Hematopoietic multipotent progenitor cell treated with erythropoietin and hydrocortisone succinate and interleukin-3 and kit ligand, for 8 days (in vitro differentiated cells): ENCODE measurements around the gene YPEL3.
A peak's percentile ranks its signal among the peaks of the same experiment; 100 is the strongest.
"Not testable (repeated sequence)": the region's sequence is repeated elsewhere in the genome, so short reads cannot be mapped to it uniquely, and the experiment has no call there.

Experiments
- DNase-seq: peaks from one replicate; pipeline ENCODE4 v3.0.0-alpha.2; 2015

Gene YPEL3, protein sequence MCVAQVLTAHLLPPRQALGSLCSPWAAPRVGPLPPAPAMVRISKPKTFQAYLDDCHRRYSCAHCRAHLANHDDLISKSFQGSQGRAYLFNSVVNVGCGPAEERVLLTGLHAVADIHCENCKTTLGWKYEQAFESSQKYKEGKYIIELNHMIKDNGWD

DNA sequence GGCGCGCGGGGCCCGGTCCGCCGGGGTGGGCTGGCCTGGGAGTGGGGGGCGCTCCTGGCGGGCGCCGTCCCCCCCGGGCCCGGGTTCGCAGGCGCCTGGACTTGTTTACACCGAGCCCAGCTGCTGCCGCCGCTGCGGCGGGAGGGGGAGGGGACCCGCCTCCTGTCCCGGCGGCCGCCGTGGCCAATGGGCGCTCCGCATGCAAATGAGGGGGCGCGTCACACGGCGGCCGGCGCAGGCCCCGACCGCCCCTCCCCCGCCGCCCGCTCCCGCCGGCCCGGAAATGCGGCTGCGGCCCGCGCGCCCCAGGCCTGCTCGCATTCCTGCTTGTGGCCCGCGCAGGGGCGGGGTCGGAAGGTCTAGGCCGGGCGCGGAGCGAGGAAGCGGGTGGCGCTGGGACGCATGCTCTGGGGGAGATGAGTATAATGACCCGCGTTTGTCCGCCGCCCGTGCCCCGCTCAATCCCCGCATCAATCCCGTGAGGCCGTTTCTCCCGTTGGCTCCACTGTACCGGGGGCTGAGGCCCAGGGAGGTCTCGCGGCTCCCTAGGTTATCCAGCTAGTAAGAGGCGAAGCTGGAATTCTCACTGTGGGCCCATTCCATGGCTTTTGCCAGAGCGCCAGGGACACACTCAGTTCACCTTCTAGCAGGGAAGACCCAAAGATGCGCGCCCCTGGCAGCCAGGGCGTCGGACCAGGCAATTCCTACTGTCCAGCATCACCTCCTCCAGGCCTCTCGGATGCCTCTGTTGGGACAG lies at the start of gene YPEL3:
Gene YPEL3, minus strand, starts transcription at position 109 of the 757 bp plus-strand sequence. CDS start 731 bp downstream, outside the sequence.
- DNase-seq = peak; percentile 84

DNA sequence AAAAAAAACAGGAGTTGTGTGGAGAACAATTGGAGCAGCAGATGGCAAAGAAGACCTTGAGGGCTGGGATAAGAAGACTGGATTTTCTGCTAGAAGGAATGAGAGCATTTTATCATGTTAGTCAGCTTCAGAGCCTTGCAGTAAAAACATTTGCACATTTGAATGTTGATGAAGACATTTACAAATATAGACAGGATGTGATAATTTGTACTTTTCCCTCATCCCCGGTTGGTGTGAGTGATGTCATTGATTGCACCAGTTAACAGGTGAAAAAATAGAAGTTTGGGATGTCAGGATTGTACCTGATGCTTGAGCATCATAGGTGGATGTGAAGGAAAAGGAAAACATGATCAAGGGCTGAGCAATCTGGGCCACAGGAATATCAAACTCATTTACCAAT lies 49.6 kb upstream of the YPEL3 start:
- DNase-seq = no peak

DNA sequence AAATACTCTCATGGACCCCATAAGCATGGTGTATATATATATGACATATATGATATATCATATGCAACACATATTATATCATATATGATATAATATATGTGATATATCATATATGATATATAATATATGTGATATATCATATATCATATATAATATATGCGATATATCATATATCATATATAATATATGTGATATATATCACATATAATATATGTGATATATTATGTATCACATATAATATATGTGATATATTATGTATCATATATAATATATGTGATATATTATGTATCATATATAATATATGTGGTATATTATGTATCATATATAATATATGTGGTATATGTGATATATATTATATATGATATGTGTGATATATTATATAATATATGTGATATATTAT lies 48.9 kb upstream of the YPEL3 start:
- DNase-seq = no peak

DNA sequence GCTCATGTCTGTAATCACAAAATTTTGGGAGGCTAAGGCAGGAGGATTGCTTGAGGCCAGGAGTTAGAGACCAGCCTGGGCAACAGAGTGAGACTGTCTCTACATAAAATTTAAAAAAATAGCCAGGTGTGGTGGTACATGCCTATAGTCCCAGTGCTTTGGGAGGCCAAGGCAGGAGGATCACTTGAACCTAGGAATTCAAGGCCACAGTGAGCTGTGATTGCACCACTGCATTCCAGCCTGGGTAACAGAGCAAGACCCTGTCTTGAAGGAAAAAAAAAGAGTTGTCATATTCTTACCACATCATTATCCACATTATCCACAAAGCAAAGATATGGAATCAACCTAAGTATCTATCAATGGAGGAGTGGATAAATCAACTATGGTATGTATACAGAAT lies 48.0 kb upstream of the YPEL3 start:
- DNase-seq = no peak

DNA sequence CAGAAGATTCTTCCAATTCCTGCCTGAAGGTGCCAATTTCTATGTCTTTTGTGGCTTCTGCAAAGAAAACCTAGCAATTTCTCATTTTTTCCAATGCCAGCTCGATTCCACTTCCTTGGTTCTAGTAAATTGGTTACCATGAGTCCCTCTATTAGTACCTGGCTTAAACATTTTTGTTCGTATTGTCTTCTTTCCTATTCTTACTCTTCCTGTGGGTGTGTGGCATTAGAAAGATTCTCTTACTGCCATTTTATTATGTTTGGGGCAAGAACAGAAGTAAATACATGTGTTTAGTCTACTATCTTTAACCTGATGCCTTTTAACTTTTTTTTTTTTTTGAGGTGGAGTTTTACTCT lies 47.3 kb upstream of the YPEL3 start:
- no peak for DNase-seq

DNA sequence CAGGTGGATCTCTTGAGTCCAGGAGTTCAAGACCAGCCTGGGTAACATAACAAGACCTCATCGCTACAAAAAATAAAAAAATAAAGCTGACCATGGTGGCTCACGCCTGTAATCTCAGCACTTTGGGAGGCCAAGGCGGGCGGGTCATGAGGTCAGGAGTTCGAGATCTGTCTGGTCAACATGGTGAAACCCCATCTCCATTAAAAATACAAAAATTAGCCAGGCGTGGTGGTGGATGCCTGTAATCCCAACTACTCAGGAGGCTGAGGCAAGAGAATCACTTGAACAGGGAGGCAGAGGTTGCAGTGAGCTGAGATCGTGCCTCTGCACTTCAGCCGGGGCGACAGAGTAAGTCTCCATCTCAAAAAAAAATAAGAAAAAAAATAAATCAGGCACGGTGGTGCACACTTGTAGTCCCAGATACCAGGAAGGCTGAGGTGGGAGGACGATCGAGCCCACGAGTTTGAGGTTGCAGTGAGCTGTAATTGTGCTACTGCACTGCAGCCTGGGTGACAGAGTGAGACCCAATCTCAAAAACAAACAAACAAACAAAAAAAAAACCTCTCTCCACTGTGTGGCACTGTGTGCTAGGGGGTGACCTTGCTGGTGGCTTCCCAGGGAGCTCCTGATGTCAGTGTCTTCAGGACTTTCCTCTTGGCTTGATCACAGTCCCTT lies 46.8 kb upstream of the YPEL3 start:
- DNase-seq = peak; percentile 38

DNA sequence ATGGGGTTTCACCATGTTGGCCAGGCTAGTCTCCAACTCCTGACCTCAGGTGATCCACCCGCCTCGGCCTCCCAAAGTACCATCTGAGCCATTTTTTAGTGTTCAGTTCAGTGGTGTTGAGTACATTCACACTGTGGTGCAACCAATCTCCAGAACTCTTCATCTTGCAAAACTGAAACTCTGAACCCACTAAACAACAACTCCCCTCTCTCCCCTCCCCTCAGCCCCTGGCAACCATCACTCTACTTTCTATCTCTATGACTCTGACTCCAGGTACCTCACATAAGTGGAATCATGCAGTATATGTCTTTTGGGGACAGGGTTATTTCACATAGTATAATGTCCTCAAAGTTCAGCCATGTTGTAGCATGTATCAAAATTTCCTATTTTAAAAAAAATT lies 45.7 kb upstream of the YPEL3 start:
- DNase-seq = no peak

DNA sequence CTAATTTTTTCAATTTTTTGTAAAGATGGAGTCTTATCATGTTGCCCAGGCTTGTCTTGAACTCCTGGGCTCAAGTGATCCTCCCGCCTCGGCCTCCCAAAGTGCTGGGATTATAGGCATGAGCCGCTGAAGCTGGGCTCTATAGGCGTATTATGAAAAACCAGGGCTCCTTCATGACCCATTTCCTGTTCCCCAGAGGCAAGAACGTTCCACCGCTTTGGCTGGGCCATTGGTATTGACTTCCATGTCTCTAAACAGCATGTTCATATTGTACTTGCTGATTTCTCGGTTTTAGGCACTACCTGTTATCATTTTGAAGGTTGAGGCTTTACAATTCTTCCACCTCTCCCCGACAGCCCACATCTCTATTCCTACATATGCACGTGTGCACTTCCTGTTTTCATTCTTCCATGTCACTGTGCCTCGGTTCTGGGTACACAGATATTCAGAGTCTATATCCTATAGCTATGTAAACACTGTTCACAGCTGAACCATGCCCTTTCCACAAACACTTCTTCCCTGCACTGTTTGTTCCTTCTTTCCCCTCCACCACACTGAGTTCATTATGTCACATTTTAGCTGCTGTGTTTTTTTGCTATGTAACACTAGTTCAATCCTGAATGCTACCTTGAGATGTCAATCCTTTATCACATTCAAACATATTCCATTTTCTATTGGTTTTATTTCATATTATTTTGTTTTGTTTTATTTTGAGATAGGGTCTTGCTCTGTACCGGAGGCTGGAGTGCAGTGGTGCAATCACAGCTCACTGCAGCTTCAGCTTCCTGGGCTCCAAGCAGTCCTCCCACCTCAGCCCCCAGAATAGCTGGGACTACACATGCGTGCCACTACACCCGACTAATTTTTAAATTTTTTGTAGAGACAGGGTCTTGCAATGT lies 43.8 kb upstream of the YPEL3 start:
- no peak for DNase-seq

DNA sequence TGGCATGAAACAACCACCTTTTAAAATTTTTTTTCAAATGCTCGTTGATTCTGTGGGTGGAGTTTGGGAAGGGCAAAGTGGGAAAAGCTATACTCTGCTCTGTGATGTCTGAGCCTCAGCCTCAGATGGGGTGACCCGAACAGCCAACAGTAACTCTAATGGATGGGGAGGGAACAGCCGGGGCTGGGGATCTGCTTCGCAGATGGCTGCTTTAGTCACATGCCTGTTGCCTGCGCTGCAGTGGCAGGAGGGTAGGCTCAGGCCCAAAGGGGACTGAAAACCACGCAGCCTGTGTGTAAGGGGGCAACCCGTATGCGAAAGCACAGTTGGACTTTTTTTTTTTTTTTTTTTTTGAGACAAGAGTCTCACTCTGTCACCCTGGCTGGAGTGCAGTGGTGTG lies 41.9 kb upstream of the YPEL3 start:
- DNase-seq = no peak

DNA sequence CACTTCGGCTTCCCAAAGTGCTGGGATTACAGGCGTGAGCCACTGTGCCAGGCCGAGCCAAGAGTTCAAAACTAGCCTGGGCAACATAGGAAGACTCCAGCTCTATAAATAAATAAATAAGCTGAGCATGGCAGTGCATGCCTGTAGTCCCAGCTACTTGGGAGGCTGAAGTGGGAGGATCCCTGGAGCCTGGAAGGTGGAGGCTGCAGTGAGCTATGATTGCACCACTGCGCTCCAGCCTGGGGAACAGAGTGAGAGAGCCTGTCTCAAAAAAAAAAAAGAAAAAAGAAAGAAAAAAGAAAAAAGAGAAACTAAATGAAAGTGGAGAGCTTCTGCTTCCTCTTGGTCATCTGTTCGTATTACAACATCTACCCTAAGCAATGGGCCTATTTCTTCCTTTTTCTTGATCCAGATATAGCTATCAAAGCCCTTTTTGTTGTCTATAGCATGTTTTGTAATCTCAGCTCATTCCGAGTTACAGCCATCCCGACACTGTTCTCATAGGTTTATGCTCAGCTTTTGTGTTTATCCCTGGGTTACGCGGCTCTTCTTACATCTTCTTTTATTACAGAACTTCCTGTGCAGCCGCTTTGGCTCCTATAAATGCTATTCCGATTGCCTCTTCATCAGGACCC lies 41.1 kb upstream of the YPEL3 start:
- DNase-seq = no peak

DNA sequence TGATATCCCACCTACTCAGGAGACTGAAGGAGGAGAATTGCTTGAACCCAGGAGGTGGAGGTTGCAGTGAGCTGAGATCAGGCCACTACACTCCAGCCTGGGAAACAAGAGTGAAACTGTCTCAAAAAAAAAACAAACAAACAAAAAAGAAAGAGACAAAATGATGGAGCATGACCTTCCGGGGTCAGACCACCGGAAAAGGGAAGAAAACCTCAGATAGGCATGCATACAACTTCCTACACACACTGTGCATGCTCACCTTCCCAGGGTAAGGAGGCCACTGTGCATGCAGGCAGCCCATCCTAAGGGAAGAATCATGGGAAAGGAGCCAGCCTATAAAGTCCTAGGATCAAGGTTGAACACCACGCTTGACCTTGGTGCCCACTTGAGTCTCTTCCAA lies 36.6 kb upstream of the YPEL3 start:
- no peak for DNase-seq

DNA sequence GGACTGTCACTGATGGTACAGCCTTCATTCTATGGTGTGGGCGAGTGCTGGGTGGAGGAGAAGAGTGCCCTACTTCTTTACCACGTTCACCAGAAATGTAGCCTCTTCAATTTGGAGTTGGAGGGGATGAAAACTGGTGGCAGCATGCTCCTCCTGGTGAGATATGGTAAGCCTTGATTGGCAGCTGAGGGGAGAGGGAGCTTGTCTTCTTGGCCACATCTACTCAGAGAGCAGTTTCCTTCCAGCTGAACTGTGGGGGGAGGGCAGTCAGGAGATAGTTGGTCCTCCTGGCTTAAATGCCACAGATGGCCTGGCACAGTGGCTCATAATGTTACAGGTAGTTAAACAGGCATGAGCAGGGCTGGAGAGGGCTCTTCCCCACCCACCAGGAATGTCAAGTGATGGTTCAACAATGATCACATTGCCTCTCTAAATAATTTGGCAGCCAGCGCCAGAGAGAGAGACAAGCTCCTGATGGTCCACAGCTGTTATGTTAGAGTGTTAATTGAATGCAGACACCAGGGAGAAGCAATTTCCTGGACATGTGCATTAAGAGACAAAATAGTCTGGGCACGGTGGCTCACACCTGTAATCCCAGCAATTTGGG lies 36.0 kb upstream of the YPEL3 start:
- no peak for DNase-seq

DNA sequence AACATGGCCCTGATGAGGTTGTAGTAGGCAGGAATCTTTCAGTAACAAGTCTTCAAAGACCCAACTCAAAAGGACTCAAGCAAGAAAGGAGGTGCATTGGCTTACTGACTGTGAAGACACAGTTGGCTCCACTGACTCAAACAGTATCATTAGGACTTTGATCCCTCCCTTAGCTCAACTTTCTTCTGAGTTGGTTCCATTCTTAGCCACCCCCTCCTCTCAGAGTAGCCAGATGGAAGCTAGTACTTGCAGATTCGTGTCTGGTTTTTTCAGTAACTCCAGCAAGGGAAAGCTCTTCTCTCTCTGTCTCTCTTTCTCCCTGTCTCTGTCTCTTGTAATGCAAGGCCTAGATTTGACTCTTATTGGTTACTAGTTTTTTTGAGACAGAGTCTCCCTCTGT lies 32.0 kb upstream of the YPEL3 start:
- DNase-seq = no peak

DNA sequence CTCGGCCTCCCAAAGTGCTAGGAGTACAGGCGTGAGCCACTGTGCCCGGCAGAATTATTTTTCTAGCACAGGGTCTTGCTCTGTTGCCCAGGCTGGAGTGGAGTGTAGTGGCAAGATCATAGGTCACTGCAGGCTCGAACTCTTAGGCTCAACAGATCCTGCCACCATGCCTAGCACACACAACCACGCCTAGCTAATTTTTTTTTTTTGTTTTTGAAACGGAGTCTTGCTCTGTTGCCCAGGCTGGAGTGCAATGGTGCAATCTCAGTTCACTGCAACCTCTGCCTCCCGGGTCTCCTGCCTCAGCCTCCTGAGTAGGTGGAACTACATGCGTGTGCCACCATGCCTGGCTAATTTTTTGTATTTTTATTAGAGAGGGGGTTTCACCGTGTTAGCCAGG lies 29.7 kb upstream of the YPEL3 start:
- DNase-seq = not testable (repeated sequence)

DNA sequence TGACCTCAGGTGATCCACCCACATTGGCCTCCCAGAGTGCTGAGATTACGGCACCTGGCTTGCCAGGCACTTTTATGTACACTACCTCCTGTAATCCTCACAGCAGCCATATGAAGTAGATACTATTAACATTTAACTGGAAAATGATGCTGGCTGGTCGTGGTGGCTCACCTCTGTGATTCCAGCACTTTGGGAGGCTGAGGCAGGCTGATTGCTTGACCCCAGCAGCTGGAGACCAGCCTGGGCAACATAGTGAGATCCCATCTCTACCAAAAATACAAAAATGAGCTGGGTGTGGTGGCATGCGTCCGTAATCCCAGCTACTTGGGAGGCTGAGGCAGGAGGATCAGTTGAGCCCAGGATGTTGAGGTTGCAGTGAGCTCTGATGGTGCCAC lies 29.0 kb upstream of the YPEL3 start:
- DNase-seq = no peak

DNA sequence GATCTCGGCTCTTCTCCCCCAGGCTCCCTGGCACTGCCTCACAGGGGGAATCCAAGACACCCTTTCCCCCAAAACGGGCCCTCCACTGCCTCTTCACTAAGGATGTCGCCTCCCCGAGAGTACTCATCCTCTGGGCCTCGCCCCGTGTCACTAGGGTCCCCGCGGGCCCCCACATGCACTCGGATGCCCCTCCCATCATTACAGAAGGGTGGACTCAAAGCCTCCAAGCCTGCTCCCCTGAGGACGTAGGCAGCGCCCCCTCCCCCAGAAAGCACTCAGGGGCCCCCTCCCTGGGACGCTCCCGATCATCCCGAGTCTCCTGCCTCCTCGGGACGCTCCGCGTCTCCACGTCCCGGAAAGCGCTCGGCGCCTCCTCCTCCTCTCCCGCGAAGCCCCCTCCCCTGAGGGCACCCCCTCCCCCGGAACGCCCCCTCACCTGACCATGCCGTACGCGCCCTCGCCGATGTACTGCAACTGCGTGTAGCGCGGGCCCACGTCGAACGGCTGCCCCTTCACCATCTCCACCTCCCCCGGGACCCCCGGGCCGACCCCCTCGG lies 26.7 kb upstream of the YPEL3 start:
- no peak for DNase-seq

DNA sequence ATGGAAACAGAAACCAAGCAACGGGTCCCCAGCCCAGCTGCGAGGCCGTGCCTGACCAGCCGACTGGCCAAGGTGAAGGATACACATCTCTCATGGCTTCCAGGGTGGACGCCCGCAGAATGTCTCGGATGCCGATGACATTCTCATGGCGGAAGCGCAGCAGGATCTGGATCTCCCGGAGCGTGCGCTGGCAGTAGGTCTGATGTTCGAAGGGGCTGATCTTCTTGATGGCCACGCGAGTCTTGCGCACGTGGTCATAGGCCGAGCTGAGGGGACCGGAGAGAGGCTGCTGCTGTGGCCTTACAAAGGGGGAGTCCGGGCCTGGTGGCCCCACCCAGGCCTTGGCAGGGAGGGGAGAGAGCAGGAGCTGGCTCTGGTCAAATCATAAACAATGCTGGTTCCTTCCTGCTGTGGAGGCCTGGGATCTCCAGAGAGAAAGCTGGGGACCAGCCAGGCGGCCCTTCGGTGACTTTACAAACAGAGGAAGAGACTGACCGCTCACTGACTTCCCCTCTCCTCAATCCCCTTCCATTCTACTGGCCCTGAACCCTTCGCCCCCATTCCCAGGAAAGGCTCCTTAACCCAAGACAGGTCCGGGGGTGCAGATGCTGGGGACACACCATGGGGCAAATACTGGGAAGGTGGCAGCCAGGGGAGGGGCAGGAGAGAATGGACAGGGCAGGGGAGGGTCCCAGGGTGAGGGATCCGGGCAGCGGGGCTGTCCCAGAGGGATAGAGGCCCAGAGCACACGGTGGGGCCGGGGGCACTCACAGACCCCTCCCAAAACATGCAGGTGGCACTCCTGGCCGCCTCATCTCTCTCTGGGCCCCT lies 25.9 kb upstream of the YPEL3 start:
- DNase-seq = no peak

DNA sequence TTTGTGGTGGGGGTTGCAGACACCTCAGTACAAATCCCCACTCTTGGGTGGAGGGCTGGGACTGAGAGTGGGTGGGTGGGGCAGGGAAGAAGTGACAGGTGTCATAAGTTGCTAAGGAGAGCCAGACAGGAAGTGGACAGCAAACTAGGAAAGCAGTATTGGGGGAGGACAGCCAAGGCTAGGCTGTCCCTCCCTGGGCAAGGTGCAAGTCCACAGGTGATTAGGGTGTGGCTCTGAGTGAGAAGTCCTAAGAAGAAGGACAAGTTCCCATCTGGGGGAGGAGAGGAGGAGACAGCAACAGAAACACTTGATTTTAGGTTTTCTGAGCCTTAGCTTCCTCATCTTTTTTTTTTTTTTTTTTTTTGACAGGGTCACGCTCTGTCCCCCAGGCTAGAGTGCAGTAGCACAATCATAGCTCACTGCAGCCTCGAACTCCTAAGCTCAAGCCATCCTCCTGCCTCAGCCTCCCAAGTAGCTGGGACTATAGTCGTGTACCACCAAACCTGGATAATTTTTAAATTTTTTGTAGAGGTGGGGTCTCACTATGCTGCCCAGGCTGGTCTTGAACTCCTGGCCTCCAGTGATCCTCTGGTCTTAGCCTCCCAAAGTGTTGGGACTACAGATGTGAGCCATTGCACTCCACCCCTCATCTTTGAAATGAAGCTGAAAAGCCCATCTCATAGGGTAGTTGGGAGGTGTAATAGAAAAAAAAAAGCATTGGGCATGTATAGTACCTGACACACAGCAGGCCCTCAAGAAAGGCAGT lies 24.5 kb upstream of the YPEL3 start:
- no peak for DNase-seq

DNA sequence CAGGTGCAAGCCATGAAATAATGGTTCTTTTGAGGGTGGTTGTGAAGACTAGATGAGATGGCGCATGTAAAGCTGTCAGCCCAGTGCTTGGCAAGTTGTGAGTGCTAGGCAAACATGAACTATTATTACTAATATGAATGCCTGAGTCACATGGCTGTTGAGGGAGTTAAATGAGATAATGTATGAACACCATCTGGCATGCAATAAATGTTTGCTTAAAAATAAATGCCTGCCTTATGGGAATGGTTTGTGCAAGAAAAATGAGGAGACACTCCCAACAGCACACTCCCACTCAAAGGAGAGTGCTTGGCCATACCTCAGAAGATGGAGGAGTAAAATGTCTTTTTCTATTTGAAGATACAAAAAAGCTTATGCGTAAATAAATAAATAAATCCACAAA lies 23.4 kb upstream of the YPEL3 start:
- DNase-seq = no peak

DNA sequence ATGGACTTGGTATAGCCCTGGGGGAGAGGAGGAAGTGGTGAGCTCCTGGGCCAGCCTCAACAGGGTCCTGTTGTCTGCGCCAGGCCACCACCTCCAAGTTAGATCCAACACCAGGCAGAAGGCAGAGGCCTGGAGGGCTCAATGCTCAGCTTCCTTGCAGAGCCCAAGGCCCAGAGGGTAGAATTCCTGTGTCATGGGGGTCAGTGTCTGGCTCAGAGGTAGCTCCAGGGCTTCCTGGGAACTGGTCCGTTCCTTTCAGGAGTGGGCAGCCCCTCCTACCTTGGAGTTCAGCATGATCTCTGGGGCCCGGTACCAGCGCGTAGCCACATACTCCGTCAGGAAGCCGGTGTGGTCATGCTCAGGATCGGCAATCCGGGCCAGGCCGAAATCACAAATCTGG lies 21.8 kb upstream of the YPEL3 start:
- DNase-seq = no peak
